ENCODE data around the gene RHBDL1.

The RHBDL1 gene

DNA sequence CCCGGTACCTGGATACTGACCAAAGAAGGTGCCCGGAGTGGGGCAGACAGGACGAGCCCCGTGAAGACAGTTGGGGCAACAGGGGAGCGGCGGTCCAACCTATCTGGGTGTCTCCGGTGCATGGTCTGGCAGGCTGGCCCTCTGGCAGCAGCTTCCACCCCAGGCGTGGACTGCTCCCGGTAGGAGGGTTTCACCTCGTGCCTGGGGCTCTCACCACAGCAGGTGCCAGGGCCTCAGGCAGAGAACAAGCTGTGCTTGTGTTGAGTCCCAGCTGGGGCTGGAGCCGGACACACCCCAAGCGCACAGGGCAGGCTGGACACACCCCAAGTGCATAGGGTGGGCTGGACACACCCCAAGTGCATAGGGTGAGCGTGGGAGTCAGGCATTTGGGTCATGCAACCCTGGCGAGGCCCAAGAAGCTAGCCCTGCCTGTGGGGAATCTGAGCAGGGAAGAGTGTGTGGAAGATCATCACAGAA, 31.6 kb downstream of the RHBDL1 start:
- Histone ChIP-seq H3K4ac (ENCODE audit: low read length) (peak overlapping the region; percentile 89), H3K4me1 (ENCODE audit: control insufficient read depth in 2 of 2, insufficient read depth in 1 of 2, low read depth in 1 of 2, low read length in 2 of 2) (peaks cover 19 to 50% of the 10 kb centered on the region in 2 donors), H3K9ac (ENCODE audit: low read depth, low read length, poor library complexity) (peak overlapping the region; percentile 21), H2BK120ac (ENCODE audit: low read depth, low read length) (peak overlapping the region; percentile 91), H3K23ac (ENCODE audit: low read depth, low read length, poor library complexity) (peak overlapping the region; percentile 43), H2AFZ (ENCODE audit: low read length) (no peak overlapping the region), H4K91ac (ENCODE audit: low read depth, low read length, poor library complexity) (no peak overlapping the region), H3K36me3 (replicated peaks in 1 of 2; ENCODE audit: control insufficient read depth in 2 of 2, insufficient read depth in 2 of 2, low read length in 2 of 2) (no peaks in the 10 kb centered on the region), H2BK5ac (ENCODE audit: low read length) (peak overlapping the region; percentile 24), H3K27ac (replicated peaks; ENCODE audit: low read length) (no peak overlapping the region), H2BK15ac (ENCODE audit: low read length) (peak overlapping the region; percentile 58), H3K9me3 (replicated peaks in 1 of 2; ENCODE audit: control insufficient read depth in 2 of 2, insufficient read depth in 1 of 2, low read depth in 1 of 2, low read length in 2 of 2) (no peaks in the 10 kb centered on the region), H2AK5ac (ENCODE audit: low read depth, low read length) (peak overlapping the region; percentile 75), H3K27me3 (ENCODE audit: control insufficient read depth in 3 of 3, insufficient read depth in 3 of 3, low read depth in 1 of 3, low read length in 3 of 3) (peaks cover 28 to 70% (median 32%) of the 10 kb centered on the region in 3 experiments), H3K79me1 (ENCODE audit: low read depth, low read length) (no peaks in the 10 kb centered on the region), H3K14ac (ENCODE audit: low read length) (peak overlapping the region; percentile 56), H3K4me3 (ENCODE audit: low read length in 2 of 2) (no peak overlapping the region), H3K18ac (ENCODE audit: low read length) (peak overlapping the region; percentile 64), H3K4me2 (ENCODE audit: insufficient read depth, low read length, poor library complexity, severe bottlenecking) (no peak overlapping the region), H4K8ac (ENCODE audit: low read depth, low read length) (no peak overlapping the region), H2BK12ac (ENCODE audit: low read length) (peak overlapping the region; percentile 99)
- no peak for DNase-seq (ENCODE audit: low spot score)
- WGBS, 2 donors (ENCODE audit: extremely low coverage in 2 of 2, insufficient read length in 2 of 2, insufficient replicate concordance in 1 of 2): no CpG with 5 or more reads among the region's 14 CpGs

DNA sequence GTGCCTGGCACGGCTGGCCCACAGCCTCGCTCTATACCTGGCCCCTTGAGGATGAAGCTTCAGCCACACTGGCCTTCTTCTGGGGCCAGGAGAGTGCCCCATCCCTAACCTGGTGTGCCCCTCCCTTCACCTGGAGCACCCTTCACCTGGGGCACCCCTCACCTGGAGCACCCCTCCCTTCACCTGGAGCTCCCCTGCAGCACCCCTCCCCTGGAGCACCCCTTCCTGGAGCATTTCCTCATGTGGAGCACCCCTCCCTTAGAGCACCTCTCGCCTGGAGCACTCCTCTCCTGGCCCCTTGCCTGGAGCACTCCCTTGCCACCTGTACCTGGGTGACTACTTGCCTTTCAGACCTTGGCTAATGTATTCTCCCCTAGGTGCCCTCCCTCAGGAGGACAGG, 32.5 kb downstream of the RHBDL1 start:
- Histone ChIP-seq H4K8ac (ENCODE audit: low read depth, low read length) (no peak overlapping the region), H2BK15ac (ENCODE audit: low read length) (no peak overlapping the region), H3K27ac (replicated peaks; ENCODE audit: low read length) (no peak overlapping the region), H3K18ac (ENCODE audit: low read length) (no peak overlapping the region), H3K4me3 (ENCODE audit: low read length in 2 of 2) (no peak overlapping the region), H2AK5ac (ENCODE audit: low read depth, low read length) (no peak overlapping the region), H3K9me3 (replicated peaks in 1 of 2; ENCODE audit: control insufficient read depth in 2 of 2, insufficient read depth in 1 of 2, low read depth in 1 of 2, low read length in 2 of 2) (no peaks in the 10 kb centered on the region), H3K23ac (ENCODE audit: low read depth, low read length, poor library complexity) (no peak overlapping the region), H3K4me1 (ENCODE audit: control insufficient read depth in 2 of 2, insufficient read depth in 1 of 2, low read depth in 1 of 2, low read length in 2 of 2) (peaks cover 19 to 50% of the 10 kb centered on the region in 2 donors), H3K79me1 (ENCODE audit: low read depth, low read length) (no peaks in the 10 kb centered on the region), H2BK12ac (ENCODE audit: low read length) (no peak overlapping the region), H3K9ac (ENCODE audit: low read depth, low read length, poor library complexity) (no peak overlapping the region), H3K4me2 (ENCODE audit: insufficient read depth, low read length, poor library complexity, severe bottlenecking) (no peak overlapping the region), H3K27me3 (ENCODE audit: control insufficient read depth in 3 of 3, insufficient read depth in 3 of 3, low read depth in 1 of 3, low read length in 3 of 3) (peaks cover 21 to 62% (median 25%) of the 10 kb centered on the region in 3 experiments), H3K36me3 (replicated peaks in 1 of 2; ENCODE audit: control insufficient read depth in 2 of 2, insufficient read depth in 2 of 2, low read length in 2 of 2) (no peaks in the 10 kb centered on the region), H2BK5ac (ENCODE audit: low read length) (no peak overlapping the region), H2BK120ac (ENCODE audit: low read depth, low read length) (no peak overlapping the region), H3K4ac (ENCODE audit: low read length) (no peak overlapping the region), H4K91ac (ENCODE audit: low read depth, low read length, poor library complexity) (no peak overlapping the region), H2AFZ (ENCODE audit: low read length) (no peak overlapping the region), H3K14ac (ENCODE audit: low read length) (no peak overlapping the region)
- no CpG with 5 or more reads among the region's 3 CpGs for WGBS, 2 donors (ENCODE audit: extremely low coverage in 2 of 2, insufficient read length in 2 of 2, insufficient replicate concordance in 1 of 2)
- no peak for DNase-seq (ENCODE audit: low spot score)

DNA sequence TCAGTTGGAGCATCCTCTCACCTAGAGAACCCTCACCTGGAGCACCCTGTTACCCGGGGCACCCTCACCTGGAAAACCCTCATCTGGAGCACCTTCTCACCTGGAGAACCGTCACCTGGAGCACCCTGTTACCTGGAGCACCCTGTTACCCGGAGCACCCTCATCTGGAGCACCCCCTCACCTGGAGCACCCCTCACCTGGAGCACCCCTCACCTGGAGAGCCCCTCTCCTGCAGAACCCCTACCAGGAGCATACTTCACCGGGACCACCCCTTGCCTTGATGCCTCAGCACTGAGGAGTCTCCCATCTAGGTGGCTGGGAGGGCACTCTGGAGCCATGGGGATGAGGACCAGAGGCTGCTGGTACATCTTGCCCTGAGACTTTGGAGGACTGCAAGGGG, 33.5 kb downstream of the RHBDL1 start:
- Histone ChIP-seq H3K9ac (ENCODE audit: low read depth, low read length, poor library complexity) (no peak overlapping the region), H4K91ac (ENCODE audit: low read depth, low read length, poor library complexity) (no peak overlapping the region), H3K36me3 (replicated peaks in 1 of 2; ENCODE audit: control insufficient read depth in 2 of 2, insufficient read depth in 2 of 2, low read length in 2 of 2) (no peaks in the 10 kb centered on the region), H2BK12ac (ENCODE audit: low read length) (no peak overlapping the region), H3K79me1 (ENCODE audit: low read depth, low read length) (no peaks in the 10 kb centered on the region), H2AFZ (ENCODE audit: low read length) (no peak overlapping the region), H3K14ac (ENCODE audit: low read length) (peak overlapping the region; percentile 8), H3K27me3 (ENCODE audit: control insufficient read depth in 3 of 3, insufficient read depth in 3 of 3, low read depth in 1 of 3, low read length in 3 of 3) (peaks cover 16 to 56% (median 22%) of the 10 kb centered on the region in 3 experiments), H3K23ac (ENCODE audit: low read depth, low read length, poor library complexity) (no peak overlapping the region), H3K4ac (ENCODE audit: low read length) (no peak overlapping the region), H2BK5ac (ENCODE audit: low read length) (no peak overlapping the region), H4K8ac (ENCODE audit: low read depth, low read length) (no peak overlapping the region), H3K27ac (replicated peaks; ENCODE audit: low read length) (no peak overlapping the region), H2BK15ac (ENCODE audit: low read length) (no peak overlapping the region), H3K4me3 (ENCODE audit: low read length in 2 of 2) (peak overlapping the region in 1 of 2 donors; percentile 34), H3K4me1 (ENCODE audit: control insufficient read depth in 2 of 2, insufficient read depth in 1 of 2, low read depth in 1 of 2, low read length in 2 of 2) (peaks cover 19 to 52% of the 10 kb centered on the region in 2 donors), H3K4me2 (ENCODE audit: insufficient read depth, low read length, poor library complexity, severe bottlenecking) (peak overlapping the region; percentile 11), H2AK5ac (ENCODE audit: low read depth, low read length) (peak overlapping the region; percentile 36), H3K9me3 (replicated peaks in 1 of 2; ENCODE audit: control insufficient read depth in 2 of 2, insufficient read depth in 1 of 2, low read depth in 1 of 2, low read length in 2 of 2) (no peaks in the 10 kb centered on the region), H3K18ac (ENCODE audit: low read length) (peak overlapping the region; percentile 19), H2BK120ac (ENCODE audit: low read depth, low read length) (no peak overlapping the region)
- WGBS, 2 donors (ENCODE audit: extremely low coverage in 2 of 2, insufficient read length in 2 of 2, insufficient replicate concordance in 1 of 2): no CpG with 5 or more reads among the region's 4 CpGs
- DNase-seq (ENCODE audit: low spot score): no peak

DNA sequence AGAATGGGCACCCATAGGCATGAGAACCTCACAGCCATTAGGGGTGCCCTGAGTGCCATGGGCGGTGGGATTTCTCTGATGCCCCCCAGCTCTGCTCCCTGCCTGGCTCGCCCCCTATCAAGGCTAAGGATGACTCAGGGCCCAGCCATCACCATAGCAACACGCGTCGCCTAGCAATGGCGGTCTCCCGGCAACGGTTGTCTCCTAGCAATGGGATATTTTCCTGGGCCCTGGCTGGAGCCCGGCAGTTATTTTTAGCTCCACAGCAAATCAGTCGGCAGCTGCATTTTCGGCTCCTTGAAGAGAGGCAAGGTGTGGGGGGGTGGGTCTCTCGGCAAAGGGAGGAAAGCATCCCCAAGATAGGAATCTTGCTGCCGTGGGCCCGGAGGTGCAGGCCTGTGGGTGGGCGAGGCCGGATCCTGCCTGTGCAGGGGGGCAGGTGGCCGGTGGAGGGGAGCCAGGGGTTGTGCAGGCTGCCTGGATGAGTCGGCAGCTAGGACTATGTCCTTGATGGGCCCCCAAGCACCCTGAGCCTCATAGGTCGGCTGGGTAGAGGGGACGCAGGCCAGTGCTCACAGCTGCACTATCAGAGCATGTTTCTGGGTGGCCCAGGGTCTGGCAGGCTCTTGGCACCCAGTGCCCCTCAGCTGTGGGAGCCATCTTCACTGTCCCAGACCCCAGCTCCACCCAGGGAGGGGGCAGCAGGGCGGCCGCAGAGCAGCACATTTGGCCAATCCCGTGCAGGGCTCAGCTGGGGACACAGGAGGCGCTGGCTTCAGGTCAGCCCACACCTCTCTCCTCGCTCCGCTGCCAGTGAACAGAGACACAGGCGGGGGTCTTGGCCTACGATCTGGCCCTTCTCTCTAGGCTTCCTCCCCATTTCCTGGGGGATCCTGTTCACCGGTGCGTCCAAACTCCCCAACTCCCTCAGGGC, 34.4 kb downstream of the RHBDL1 start:
- peaks cover 27 to 52% of the 10 kb centered on the region in 2 donors for H3K4me1 ChIP-seq (ENCODE audit: control insufficient read depth in 2 of 2, insufficient read depth in 1 of 2, low read depth in 1 of 2, low read length in 2 of 2)

More for the DNA sequence above, 34.4 kb downstream of the RHBDL1 start:
- H2BK5ac ChIP-seq (ENCODE audit: low read length): no peak overlapping the region
- peak overlapping the region; percentile 91 for H3K18ac ChIP-seq (ENCODE audit: low read length)
- H3K36me3 ChIP-seq (replicated peaks in 1 of 2; ENCODE audit: control insufficient read depth in 2 of 2, insufficient read depth in 2 of 2, low read length in 2 of 2): no peaks in the 10 kb centered on the region
- DNase-seq (ENCODE audit: low spot score): peak; percentile 87
- peak overlapping the region; percentile 31 to 34 for H3K4me3 ChIP-seq (ENCODE audit: low read length in 2 of 2)
- no peaks in the 10 kb centered on the region for H3K9me3 ChIP-seq (replicated peaks in 1 of 2; ENCODE audit: control insufficient read depth in 2 of 2, insufficient read depth in 1 of 2, low read depth in 1 of 2, low read length in 2 of 2)
- H3K23ac ChIP-seq (ENCODE audit: low read depth, low read length, poor library complexity): peak overlapping the region; percentile 99
- peaks cover 11 to 49% (median 16%) of the 10 kb centered on the region in 3 experiments for H3K27me3 ChIP-seq (ENCODE audit: control insufficient read depth in 3 of 3, insufficient read depth in 3 of 3, low read depth in 1 of 3, low read length in 3 of 3)
- WGBS, 2 donors (ENCODE audit: extremely low coverage in 2 of 2, insufficient read length in 2 of 2, insufficient replicate concordance in 1 of 2): no CpG with 5 or more reads among the region's 30 CpGs
- H2BK120ac ChIP-seq (ENCODE audit: low read depth, low read length): no peak overlapping the region
- peak overlapping the region; percentile 63 for H3K27ac ChIP-seq (replicated peaks; ENCODE audit: low read length)
- no peak overlapping the region for H4K91ac ChIP-seq (ENCODE audit: low read depth, low read length, poor library complexity)
- no peak overlapping the region for H2BK12ac ChIP-seq (ENCODE audit: low read length)
- H3K4me2 ChIP-seq (ENCODE audit: insufficient read depth, low read length, poor library complexity, severe bottlenecking): peak overlapping the region; percentile 55
- H2BK15ac ChIP-seq (ENCODE audit: low read length): peak overlapping the region; percentile 99
- H3K4ac ChIP-seq (ENCODE audit: low read length): no peak overlapping the region
- no peak overlapping the region for H3K9ac ChIP-seq (ENCODE audit: low read depth, low read length, poor library complexity)
- H2AK5ac ChIP-seq (ENCODE audit: low read depth, low read length): peak overlapping the region; percentile 100
- H3K79me1 ChIP-seq (ENCODE audit: low read depth, low read length): peaks cover 2% of the 10 kb centered on the region
- no peak overlapping the region for H4K8ac ChIP-seq (ENCODE audit: low read depth, low read length)
- H2AFZ ChIP-seq (ENCODE audit: low read length): peak overlapping the region; percentile 68
- H3K14ac ChIP-seq (ENCODE audit: low read length): peak overlapping the region; percentile 8

Measured in neuronal stem cell (in vitro differentiated cells).